OCI-LY7 (cell line): Measurements from ENCODE around the gene PPP1R9B. TPM values are rescaled to one million over a fixed set of nuclear protein-coding genes. Genes with fewer than 3 reads are reported as not detected.

Source experiments
- BruUV-seq: library from RNA; stranded (reverse); fragments of 400-500 nt; replicated peaks from 2 replicates; lab custom pipeline; 2021; lab: Mats Ljungman, UMichigan
- CTCF ChIA-PET: fragments of 300-600 bp; sonication (Branson Sonifier 250); formaldehyde crosslinking; loops from one replicate; lab custom pipeline; 2022; ENCODE audit warnings: antibody characterized with exemption; ENCODE audit not compliant: unreplicated experiment; lab: Charles Lee
- POLR2A ChIA-PET: fragments of 300-600 bp; sonication (Branson Sonifier 250); formaldehyde crosslinking; loops from one replicate; lab custom pipeline; 2022; ENCODE audit warnings: antibody characterized with exemption; lab: Charles Lee
- DNase-seq: peaks from one replicate; pipeline ENCODE4 v3.0.0-alpha.2; 2015; ENCODE audit warnings: low spot score
- H2AFZ ChIP-seq: fragments of 200-600 bp; sonication (generic), shearing (Covaris generic); 2 replicates; pipeline ENCODE4 v1.6.1; 2014; ENCODE audit warnings: mild to moderate bottlenecking, antibody characterized with exemption, low read length, moderate library complexity
- H3K27ac ChIP-seq: fragments of 200-600 bp; sonication (generic); 2 replicates; pipeline ENCODE4 v1.5.1; 2014; ENCODE audit warnings: mixed run types, low read depth, mild to moderate bottlenecking, moderate library complexity, low read length, inconsistent platforms; ENCODE audit not compliant: poor library complexity, severe bottlenecking
- H3K36me3 ChIP-seq: fragments of 200-600 bp; sonication (generic); 2 replicates; pipeline ENCODE4 v1.6.1; 2014; ENCODE audit warnings: mild to moderate bottlenecking, antibody characterized with exemption, low read length, moderate library complexity, mixed read lengths; ENCODE audit not compliant: insufficient read depth
- H3K4me1 ChIP-seq: fragments of 200-600 bp; sonication (generic); 2 replicates; pipeline ENCODE4 v1.5.1; 2014; ENCODE audit warnings: mild to moderate bottlenecking, low read length; ENCODE audit not compliant: insufficient read depth, poor library complexity, severe bottlenecking
- H3K4me2 ChIP-seq: fragments of 200-600 bp; sonication (generic); 2 replicates; pipeline ENCODE4 v1.6.1; 2014; ENCODE audit warnings: mild to moderate bottlenecking, low read length
- H3K4me3 ChIP-seq: fragments of 200-600 bp; sonication (generic); 2 replicates; pipeline ENCODE4 v1.5.1; 2014; ENCODE audit warnings: mild to moderate bottlenecking, low read depth, low read length; ENCODE audit not compliant: poor library complexity, severe bottlenecking
- H3K79me2 ChIP-seq: fragments of 200-600 bp; sonication (generic); 2 replicates; pipeline ENCODE4 v1.6.1; 2016; ENCODE audit warnings: low read depth, mild to moderate bottlenecking, low read length, moderate library complexity, mixed read lengths; ENCODE audit not compliant: insufficient read depth
- H3K9me2 ChIP-seq: fragments of 200-600 bp; sonication (generic); 2 replicates; pipeline ENCODE4 v1.6.1; 2016; ENCODE audit warnings: mild to moderate bottlenecking, low read length, mixed read lengths; ENCODE audit not compliant: insufficient read depth
- H3K9me3 ChIP-seq: fragments of 200-600 bp; sonication (generic); 2 replicates; pipeline ENCODE4 v1.6.1; 2014; ENCODE audit warnings: mild to moderate bottlenecking, mixed run types, low read length, mixed read lengths
- H4K20me1 ChIP-seq: fragments of 200-600 bp; sonication (generic); 2 replicates; pipeline ENCODE4 v1.6.1; 2014; ENCODE audit warnings: mild to moderate bottlenecking, antibody characterized with exemption, low read length, moderate library complexity, mixed read lengths; ENCODE audit not compliant: insufficient read depth
- CTCF ChIP-seq: fragments of 200-600 bp; sonication (generic); conservative IDR thresholded peaks from 2 replicates; pipeline ENCODE4 v1.5.1; 2014; ENCODE audit warnings: mild to moderate bottlenecking, antibody characterized with exemption, low read length, moderate library complexity, mixed read lengths
- EZH2phosphoT487 ChIP-seq: fragments of 200-600 bp; sonication (generic); IDR thresholded peaks from 2 replicates; pipeline ENCODE4 v1.6.1; 2018; ENCODE audit warnings: low read depth, borderline replicate concordance, mild to moderate bottlenecking, mixed run types, antibody characterized with exemption, low read length, moderate library complexity, mixed read lengths
- intact Hi-C: fragments of 100-400 bp; cut with micrococcal nuclease; formaldehyde crosslinking; loops from one replicate; pipeline ENCODE4 v1.10.0; 2022; ENCODE audit not compliant: unreplicated experiment
- total RNA-seq, 2 experiments: library from RNA; depleted of rRNA in 1 of 2; stranded (reverse); fragments of >200 nt in 1 of 2; shearing (Covaris generic) in 1 of 2; gene quantifications; 2 replicates each; pipeline ENCODE4 v1.2.3, GENCODE V29; 2014 to 2022

Gene PPP1R9B
- total RNA-seq, 2 experiments from 2014 or later: 45.3 to 87.0 TPM

GRCh38 chr17:50123649-50124349, 26.7 kb downstream of the PPP1R9B start:
- Histone ChIP-seq H3K9me3 (no peaks in the 10 kb centered on the region), H3K4me1 (peaks cover 5% of the 10 kb centered on the region), H3K4me3 (no peak overlapping the region), H3K4me2 (no peak overlapping the region), H3K27ac (no peak overlapping the region), H3K79me2 (no peaks in the 10 kb centered on the region), H3K9me2 (no peaks in the 10 kb centered on the region), H3K36me3 (no peaks in the 10 kb centered on the region), H2AFZ (no peak overlapping the region), H4K20me1 (no peaks in the 10 kb centered on the region)
- no TSS peak for BruUV-seq
- no peak for DNase-seq
- intact Hi-C loops: no loop called here
- no peak for TF ChIP-seq CTCF
- TF ChIP-seq EZH2phosphoT487: no peak
- POLR2A ChIA-PET: no interaction called here
- CTCF ChIA-PET: no interaction called here

- BruUV-seq: no TSS peak
- H3K4me3 ChIP-seq: no peak overlapping the region
- no peaks in the 10 kb centered on the region for H4K20me1 ChIP-seq
- H3K36me3 ChIP-seq: no peaks in the 10 kb centered on the region
- POLR2A ChIA-PET: no interaction called here
- no peaks in the 10 kb centered on the region for H3K9me2 ChIP-seq
- no peak overlapping the region for H3K4me2 ChIP-seq
- H3K79me2 ChIP-seq: no peaks in the 10 kb centered on the region
- CTCF ChIA-PET: no interaction called here
- no peak overlapping the region for H3K27ac ChIP-seq
- no peak for DNase-seq
- H3K9me3 ChIP-seq: no peaks in the 10 kb centered on the region
- H3K4me1 ChIP-seq: peaks cover 5% of the 10 kb centered on the region
- TF ChIP-seq CTCF (no peak), EZH2phosphoT487 (no peak)
- no peak overlapping the region for H2AFZ ChIP-seq
- intact Hi-C loops: no loop called here
Measured at GRCh38 chr17:50122945-50123344, 27.5 kb downstream of the PPP1R9B start.

GRCh38 chr17:50120475-50121253, 29.8 kb downstream of the PPP1R9B start:
- H4K20me1 ChIP-seq: no peaks in the 10 kb centered on the region
- no peaks in the 10 kb centered on the region for H3K79me2 ChIP-seq
- no peak overlapping the region for H3K4me3 ChIP-seq
- H3K9me2 ChIP-seq: no peaks in the 10 kb centered on the region
- H2AFZ ChIP-seq: no peak overlapping the region
- H3K27ac ChIP-seq: no peak overlapping the region
- H3K9me3 ChIP-seq: no peaks in the 10 kb centered on the region
- CTCF ChIA-PET: no interaction called here
- no peak for TF ChIP-seq EZH2phosphoT487
- no peak for TF ChIP-seq CTCF
- POLR2A ChIA-PET: no interaction called here
- H3K4me2 ChIP-seq: no peak overlapping the region
- no peak for DNase-seq
- H3K4me1 ChIP-seq: no peaks in the 10 kb centered on the region
- H3K36me3 ChIP-seq: no peaks in the 10 kb centered on the region
- BruUV-seq: no TSS peak
- intact Hi-C loops: no loop called here
